Limb (tissue), 2 donors: ENCODE results near the gene C5orf52.
"Not testable (repeated sequence)": the region's sequence is repeated elsewhere in the genome, so short reads cannot be mapped to it uniquely, and the experiment has no call there.

ENCODE experiments used
- DNase-seq, 2 donors: peaks; one replicate each; pipeline ENCODE4 v3.0.0-alpha.2; 2016; ENCODE audit errors: extremely low spot score in 2 of 2

The C5orf52 gene

GRCh38 chr5:157722895-157723294, 51.6 kb downstream of the C5orf52 start:
- not testable (repeated sequence) for DNase-seq

- not testable (repeated sequence) for DNase-seq
Measured at GRCh38 chr5:157726607-157727006, 55.3 kb downstream of the C5orf52 start.

- DNase-seq: not testable (repeated sequence)
Measured at GRCh38 chr5:157727858-157728257, 56.5 kb downstream of the C5orf52 start.
